CD4-positive, alpha-beta T cell treated with Interleukin-15 for 1 hour (primary cell): ENCODE measurements around the gene ATR.

ENCODE experiments used
- DNase-seq: peaks from one replicate; pipeline ENCODE4 v3.0.0-alpha.2; 2020

The ATR gene

GRCh38 chr3:142507241-142507640 lies 71.3 kb downstream of the ATR start:
- DNase-seq = no peak

GRCh38 chr3:142502187-142502985 lies 76.1 kb downstream of the ATR start:
- no peak for DNase-seq

- DNase-seq = no peak
Observed at GRCh38 chr3:142501004-142501926, 77.3 kb downstream of the ATR start.

- no peak for DNase-seq
Observed at GRCh38 chr3:142500211-142500610, 78.3 kb downstream of the ATR start.

GRCh38 chr3:142498397-142499180 lies 79.9 kb downstream of the ATR start:
- no peak for DNase-seq

- DNase-seq = no peak
Observed at GRCh38 chr3:142497729-142498128, 80.8 kb downstream of the ATR start.

- DNase-seq = no peak
Observed at GRCh38 chr3:142495103-142495502, 83.4 kb downstream of the ATR start.

GRCh38 chr3:142492184-142492583 lies 86.3 kb downstream of the ATR start:
- no peak for DNase-seq

- no peak for DNase-seq
Observed at GRCh38 chr3:142489572-142490323, 88.8 kb downstream of the ATR start.

GRCh38 chr3:142484912-142485435 lies 93.6 kb downstream of the ATR start:
- DNase-seq = no peak

- no peak for DNase-seq
Observed at GRCh38 chr3:142481196-142481595, 97.3 kb downstream of the ATR start.

- DNase-seq = no peak
Observed at GRCh38 chr3:142470826-142471225, 107.7 kb downstream of the ATR start.

GRCh38 chr3:142468456-142468855 lies 110.1 kb downstream of the ATR start:
- DNase-seq = no peak

- no peak for DNase-seq
Observed at GRCh38 chr3:142467768-142468167, 110.8 kb downstream of the ATR start.

- no peak for DNase-seq
Observed at GRCh38 chr3:142460689-142461088, 117.8 kb downstream of the ATR start.

GRCh38 chr3:142459929-142460328 lies 118.6 kb downstream of the ATR start:
- DNase-seq = no peak

GRCh38 chr3:142459096-142459495 lies 119.4 kb downstream of the ATR start:
- no peak for DNase-seq

GRCh38 chr3:142450881-142451280 lies 127.7 kb downstream of the ATR start:
- DNase-seq = no peak

GRCh38 chr3:142450189-142450588 lies 128.3 kb downstream of the ATR start:
- DNase-seq = no peak

GRCh38 chr3:142447852-142448823 lies 130.4 kb downstream of the ATR start, which contains the start of gene XRN1:
TSS of gene XRN1 (minus strand) at chr3:142448037. CDS start at chr3:142447944, 93 bp downstream.
- peak; percentile 94 for DNase-seq
